Measurements from ENCODE around the gene DPY19L1. TPM values are rescaled to one million over a fixed set of nuclear protein-coding genes. Genes with fewer than 3 reads are reported as not detected.
"Not testable (repeated sequence)": the region's sequence is repeated elsewhere in the genome, so short reads cannot be mapped to it uniquely, and the experiment has no call there.

Gene DPY19L1
- total RNA-seq = 20.6 TPM

- no peak for DNase-seq
Observed at GRCh38 chr7:35037211-35037525, at the start of gene DPY19L1. Gene DPY19L1 (minus strand): TSS chr7:35037485. CDS start chr7:35037394, 91 bp downstream.

GRCh38 chr7:35079517-35079916 is 42.2 kb upstream of the DPY19L1 start:
- DNase-seq = not testable (repeated sequence)

- DNase-seq = not testable (repeated sequence)
Observed at GRCh38 chr7:35074008-35074407, 36.7 kb upstream of the DPY19L1 start.

GRCh38 chr7:35072950-35073827 is 35.9 kb upstream of the DPY19L1 start:
- not testable (repeated sequence) for DNase-seq

- DNase-seq = not testable (repeated sequence)
Observed at GRCh38 chr7:35069084-35069483, 31.8 kb upstream of the DPY19L1 start.

- not testable (repeated sequence) for DNase-seq
Observed at GRCh38 chr7:35065382-35065781, 28.1 kb upstream of the DPY19L1 start.

- DNase-seq = not testable (repeated sequence)
Observed at GRCh38 chr7:35058571-35058970, 21.3 kb upstream of the DPY19L1 start.

GRCh38 chr7:35057505-35058451 is 20.5 kb upstream of the DPY19L1 start:
- DNase-seq = not testable (repeated sequence)

GRCh38 chr7:35055733-35056132 is 18.4 kb upstream of the DPY19L1 start:
- not testable (repeated sequence) for DNase-seq

GRCh38 chr7:35053488-35054175 is 16.3 kb upstream of the DPY19L1 start:
- not testable (repeated sequence) for DNase-seq

GRCh38 chr7:35048390-35048789 is 11.1 kb upstream of the DPY19L1 start:
- not testable (repeated sequence) for DNase-seq

GRCh38 chr7:35047912-35048305 is 10.6 kb upstream of the DPY19L1 start:
- DNase-seq = not testable (repeated sequence)

- not testable (repeated sequence) for DNase-seq
Observed at GRCh38 chr7:35047263-35047911, 10.1 kb upstream of the DPY19L1 start.

GRCh38 chr7:35043301-35043700 is 6.0 kb upstream of the DPY19L1 start:
- not testable (repeated sequence) for DNase-seq

- no peak for DNase-seq
Observed at GRCh38 chr7:35040906-35041305, 3.6 kb upstream of the DPY19L1 start.

- DNase-seq = no peak
Observed at GRCh38 chr7:35039343-35039742, 2.1 kb upstream of the DPY19L1 start.

- no peak for DNase-seq
Observed at GRCh38 chr7:35038354-35038753, 1.1 kb upstream of the DPY19L1 start.

GRCh38 chr7:35037526-35038341 is 449 bp upstream of the DPY19L1 start:
- DNase-seq = peak; percentile 91

- peak; percentile 60 for DNase-seq
Observed at GRCh38 chr7:35036361-35037171, 719 bp downstream of the DPY19L1 start.

- peak; percentile 8 for DNase-seq
Observed at GRCh38 chr7:35035511-35035961, 1.7 kb downstream of the DPY19L1 start.
